ENCODE measurements around the gene DOCK4.

The DOCK4 gene

DNA sequence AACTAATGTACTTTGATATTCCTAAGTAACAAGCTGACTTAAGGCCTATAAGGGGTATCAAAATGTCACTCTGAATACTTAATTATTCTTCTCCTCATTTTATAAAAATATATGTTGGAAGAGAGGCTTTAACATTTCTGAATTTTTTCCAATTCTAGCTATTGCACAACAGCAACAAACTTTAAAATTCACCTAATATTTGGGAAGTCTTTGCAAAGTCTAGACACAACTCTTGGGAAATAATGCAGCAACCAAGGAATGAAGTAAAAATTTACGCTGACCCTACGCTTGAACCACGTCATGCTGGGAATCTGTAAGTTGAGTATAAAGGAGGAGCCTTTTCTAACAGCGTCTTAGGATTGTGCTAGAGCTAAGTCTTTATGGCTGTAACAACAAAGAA lies 400.0 kb downstream of the DOCK4 start:
- H3K4me3 ChIP-seq (ENCODE audit: low read length), result no peak overlapping the region
- H3K4me1 ChIP-seq (ENCODE audit: control insufficient read depth, insufficient read depth, low read length), result no peaks in the 10 kb centered on the region
- H3K36me3 ChIP-seq (ENCODE audit: control insufficient read depth, insufficient read depth, low read length), result no peaks in the 10 kb centered on the region; the same call in 1 of the 2 replicates
- H3K27ac ChIP-seq (ENCODE audit: low read length), result no peak overlapping the region
- H3K9me3 ChIP-seq (ENCODE audit: control insufficient read depth, insufficient read depth, low read length), result no peaks in the 10 kb centered on the region
- DNase-seq (ENCODE audit: low read depth, low spot score), result no peak
- H3K27me3 ChIP-seq (ENCODE audit: control insufficient read depth, insufficient read depth, low read length), result no peaks in the 10 kb centered on the region
- WGBS (ENCODE audit: insufficient coverage, insufficient read length), result no CpG with 5 or more reads among the region's 4 CpGs

DNA sequence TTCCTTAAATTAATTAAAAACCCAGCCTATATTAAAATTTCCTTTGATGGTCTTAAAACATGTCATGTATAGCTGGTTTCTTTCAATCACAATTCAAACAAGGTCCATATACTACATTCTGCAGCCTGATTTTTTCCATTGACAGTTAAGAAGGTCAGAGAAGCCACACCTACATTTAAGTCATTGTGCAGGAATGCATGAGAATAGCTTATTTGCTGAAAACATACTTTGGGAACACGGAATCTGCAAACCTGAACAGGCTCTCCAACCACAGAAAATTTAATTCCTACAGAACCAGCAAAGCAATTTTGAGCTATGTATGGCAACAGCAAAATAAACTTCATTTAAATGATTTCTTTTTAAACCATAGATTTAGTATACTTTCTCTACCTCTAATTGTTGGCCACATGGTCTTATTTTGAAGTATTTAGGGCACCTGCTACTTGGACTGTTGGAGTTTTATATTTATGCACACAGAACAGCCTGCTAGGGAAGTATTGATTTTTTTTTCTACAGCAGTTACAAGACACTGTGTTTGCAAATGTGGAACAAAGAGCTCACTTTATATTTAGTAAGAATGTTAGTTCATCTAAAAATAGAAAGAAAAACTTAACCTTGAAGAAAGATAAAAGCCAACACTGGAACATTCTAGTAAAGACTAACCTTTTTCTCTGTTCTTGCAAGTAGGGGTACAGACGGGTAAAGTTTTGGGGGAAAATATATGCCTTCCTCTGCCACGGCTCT lies 403.0 kb downstream of the DOCK4 start:
- no peaks in the 10 kb centered on the region for H3K36me3 ChIP-seq (ENCODE audit: control insufficient read depth, insufficient read depth, low read length)
- no peaks in the 10 kb centered on the region for H3K4me1 ChIP-seq (ENCODE audit: control insufficient read depth, insufficient read depth, low read length)
- H3K27ac ChIP-seq (ENCODE audit: low read length), result no peak overlapping the region
- H3K4me3 ChIP-seq (ENCODE audit: low read length), result no peak overlapping the region
- H3K27me3 ChIP-seq (ENCODE audit: control insufficient read depth, insufficient read depth, low read length), result no peaks in the 10 kb centered on the region
- WGBS (ENCODE audit: insufficient coverage, insufficient read length), result no CpG with 5 or more reads among the region's 3 CpGs
- H3K9me3 ChIP-seq (ENCODE audit: control insufficient read depth, insufficient read depth, low read length), result no peaks in the 10 kb centered on the region
- DNase-seq (ENCODE audit: low read depth, low spot score), result no peak

DNA sequence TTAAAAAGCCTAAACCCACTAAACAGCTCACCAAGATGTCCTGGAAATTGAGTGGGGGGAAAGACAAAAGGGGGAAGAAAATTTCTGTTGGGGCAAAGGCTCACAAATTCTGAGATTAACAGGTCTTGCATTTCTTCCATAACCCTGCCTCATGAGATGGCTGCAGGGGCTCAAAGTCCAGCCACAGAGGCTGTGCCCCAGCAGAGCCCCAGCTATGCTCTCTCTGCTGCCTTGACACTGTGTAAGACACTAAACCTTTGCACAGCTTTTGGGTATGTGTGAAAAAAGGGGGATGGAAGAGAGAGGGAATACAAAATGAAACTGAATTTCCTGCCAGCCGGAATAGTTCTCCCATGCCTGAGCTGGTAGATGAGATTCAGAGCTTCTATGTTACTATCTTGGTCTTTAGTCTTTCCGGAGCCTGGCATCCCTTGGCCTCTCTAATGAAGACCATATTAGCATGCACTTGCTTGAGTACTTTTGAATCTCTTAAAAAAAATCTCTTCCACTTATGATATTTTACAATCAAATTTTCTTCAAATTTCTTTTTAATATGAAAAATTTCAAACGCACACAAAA lies 403.9 kb downstream of the DOCK4 start:
- H3K9me3 ChIP-seq (ENCODE audit: control insufficient read depth, insufficient read depth, low read length), result no peaks in the 10 kb centered on the region
- 100% methylated on average over 1 of the region's 3 CpGs for WGBS (ENCODE audit: insufficient coverage, insufficient read length)

DNA sequence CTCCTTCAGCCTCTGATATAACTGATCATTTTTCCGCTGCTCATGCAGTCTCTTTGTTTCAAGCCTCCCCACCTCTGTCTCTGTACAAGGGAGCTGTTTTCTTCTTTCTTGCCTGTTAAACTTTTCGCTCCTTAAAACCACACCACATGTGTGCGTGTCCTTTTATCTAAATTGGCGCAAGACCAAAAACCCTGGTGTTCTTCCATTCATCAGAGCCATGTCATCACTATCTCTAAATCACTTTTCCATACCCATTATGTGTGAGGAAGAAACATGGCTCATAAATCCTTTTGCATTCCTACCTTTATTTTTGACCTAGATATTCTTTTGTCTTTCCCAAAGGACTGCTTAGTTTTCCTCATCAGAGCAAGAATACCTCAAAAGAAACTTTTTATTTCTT lies 404.9 kb downstream of the DOCK4 start:
- Histone ChIP-seq H3K4me3 (ENCODE audit: low read length) (no peak overlapping the region), H3K36me3 (ENCODE audit: control insufficient read depth, insufficient read depth, low read length) (no peaks in the 10 kb centered on the region), H3K27ac (ENCODE audit: low read length) (no peak overlapping the region), H3K4me1 (ENCODE audit: control insufficient read depth, insufficient read depth, low read length) (no peaks in the 10 kb centered on the region), H3K9me3 (ENCODE audit: control insufficient read depth, insufficient read depth, low read length) (no peaks in the 10 kb centered on the region), H3K27me3 (ENCODE audit: control insufficient read depth, insufficient read depth, low read length) (no peaks in the 10 kb centered on the region)
- no CpG with 5 or more reads among the region's 4 CpGs for WGBS (ENCODE audit: insufficient coverage, insufficient read length)
- no peak for DNase-seq (ENCODE audit: low read depth, low spot score)

More for the DNA sequence above, 403.9 kb downstream of the DOCK4 start:
- Histone ChIP-seq H3K27me3 (ENCODE audit: control insufficient read depth, insufficient read depth, low read length) (no peaks in the 10 kb centered on the region), H3K36me3 (ENCODE audit: control insufficient read depth, insufficient read depth, low read length) (no peaks in the 10 kb centered on the region), H3K4me3 (ENCODE audit: low read length) (no peak overlapping the region), H3K4me1 (ENCODE audit: control insufficient read depth, insufficient read depth, low read length) (no peaks in the 10 kb centered on the region), H3K27ac (ENCODE audit: low read length) (no peak overlapping the region)
- no peak for DNase-seq (ENCODE audit: low read depth, low spot score)

DNA sequence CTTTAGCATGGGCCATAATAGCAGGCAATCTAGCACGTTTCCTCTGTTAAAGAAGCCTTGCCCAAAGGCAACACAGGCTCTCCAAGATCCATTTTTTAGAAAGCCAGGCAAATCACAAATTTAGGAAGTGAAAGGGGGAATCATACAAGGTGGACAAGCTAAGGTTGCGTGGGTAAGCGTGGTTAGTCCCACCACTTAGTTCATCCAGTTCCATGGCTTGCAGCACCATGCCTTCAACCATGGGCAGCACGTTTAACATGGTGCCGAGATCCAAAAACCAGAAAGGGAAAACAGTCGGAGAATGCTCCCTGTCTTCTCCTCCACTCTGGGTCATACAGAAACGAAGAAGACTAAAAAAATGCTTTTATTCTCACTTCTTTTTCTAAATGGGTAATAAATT lies 409.5 kb downstream of the DOCK4 start:
- DNase-seq (ENCODE audit: low read depth, low spot score), result no peak
- H3K4me3 ChIP-seq (ENCODE audit: low read length), result no peak overlapping the region
- H3K36me3 ChIP-seq (ENCODE audit: control insufficient read depth, insufficient read depth, low read length), result no peaks in the 10 kb centered on the region
- no CpG with 5 or more reads among the region's 7 CpGs for WGBS (ENCODE audit: insufficient coverage, insufficient read length)
- H3K27me3 ChIP-seq (ENCODE audit: control insufficient read depth, insufficient read depth, low read length), result no peaks in the 10 kb centered on the region
- no peaks in the 10 kb centered on the region for H3K4me1 ChIP-seq (ENCODE audit: control insufficient read depth, insufficient read depth, low read length)
- H3K9me3 ChIP-seq (ENCODE audit: control insufficient read depth, insufficient read depth, low read length), result no peaks in the 10 kb centered on the region
- H3K27ac ChIP-seq (ENCODE audit: low read length), result no peak overlapping the region

DNA sequence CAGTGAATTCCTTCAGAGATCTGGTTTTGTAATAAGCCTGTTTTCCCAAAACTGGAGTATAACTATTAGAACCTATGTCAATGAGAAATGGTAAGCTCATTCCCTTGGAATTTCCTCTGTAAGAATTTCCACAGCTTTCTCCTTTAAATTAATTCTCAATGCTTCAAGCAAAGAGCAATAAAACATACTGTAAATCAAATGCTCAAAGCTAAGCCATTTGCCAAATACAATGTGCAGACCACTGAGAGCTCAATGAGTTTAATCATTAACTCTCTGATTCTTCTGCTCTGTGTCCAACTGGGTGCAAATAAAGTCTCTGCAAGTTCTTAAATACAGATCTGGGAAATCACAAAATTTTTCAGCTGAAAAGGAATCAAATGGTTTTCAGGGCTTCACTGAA lies 416.3 kb downstream of the DOCK4 start:
- H3K4me1 ChIP-seq (ENCODE audit: control insufficient read depth, insufficient read depth, low read length), result no peaks in the 10 kb centered on the region
- H3K36me3 ChIP-seq (ENCODE audit: control insufficient read depth, insufficient read depth, low read length), result no peaks in the 10 kb centered on the region
- no peaks in the 10 kb centered on the region for H3K27me3 ChIP-seq (ENCODE audit: control insufficient read depth, insufficient read depth, low read length)
- no peak overlapping the region for H3K4me3 ChIP-seq (ENCODE audit: low read length)
- H3K9me3 ChIP-seq (ENCODE audit: control insufficient read depth, insufficient read depth, low read length), result no peaks in the 10 kb centered on the region
- H3K27ac ChIP-seq (ENCODE audit: low read length), result no peak overlapping the region
- DNase-seq (ENCODE audit: low read depth, low spot score), result no peak

DNA sequence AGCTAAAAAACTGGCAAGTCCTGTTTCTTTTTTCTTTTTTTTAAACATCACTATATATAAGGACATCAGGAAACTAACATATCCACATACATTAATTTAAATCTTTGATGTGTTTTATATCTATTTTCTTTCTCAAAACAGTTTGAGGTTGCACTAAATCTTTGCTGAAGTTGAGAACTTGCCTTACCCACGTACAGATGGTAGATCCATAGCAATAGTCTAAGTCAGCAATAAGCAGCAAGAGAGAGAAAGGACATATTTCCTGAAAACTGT lies 417.2 kb downstream of the DOCK4 start:
- WGBS (ENCODE audit: insufficient coverage, insufficient read length), result no CpG with 5 or more reads among the region's 1 CpG

DNA sequence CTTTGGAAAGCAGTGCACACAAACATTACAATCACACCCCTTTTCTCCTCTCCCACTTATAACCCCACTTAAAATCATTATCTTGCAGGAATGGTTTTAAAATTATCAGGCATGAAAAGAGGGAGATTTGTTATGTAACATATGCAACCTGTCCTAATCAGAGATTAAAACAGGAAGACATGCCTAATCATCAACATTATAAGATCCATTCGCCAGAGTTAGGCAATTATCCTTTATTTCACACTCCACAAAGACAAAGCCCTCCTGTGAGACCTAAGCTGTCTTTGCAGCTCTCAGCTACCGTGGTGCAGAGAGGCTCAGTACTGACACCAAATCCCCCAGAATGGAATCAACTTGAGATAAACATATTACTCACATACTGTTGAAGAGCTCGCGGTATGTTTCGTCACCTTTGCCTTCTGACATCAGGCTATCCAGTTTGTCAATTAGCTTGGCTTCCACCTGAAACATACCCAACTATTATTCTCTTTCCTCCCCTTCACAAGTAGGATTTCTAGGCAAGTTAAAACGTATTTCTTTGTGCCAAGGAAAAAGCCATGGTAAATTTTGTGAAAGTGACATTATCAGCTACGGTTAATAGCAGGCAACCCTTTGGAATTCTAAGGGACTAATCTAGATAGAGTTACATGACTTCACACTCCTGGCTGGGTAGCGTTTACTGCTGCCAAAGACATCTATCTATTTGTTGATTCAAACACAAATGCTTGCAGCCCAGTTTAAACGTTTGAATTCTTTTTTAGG lies 417.7 kb downstream of the DOCK4 start:
- Histone ChIP-seq H3K9me3 (ENCODE audit: control insufficient read depth, insufficient read depth, low read length) (no peaks in the 10 kb centered on the region), H3K4me1 (ENCODE audit: control insufficient read depth, insufficient read depth, low read length) (no peaks in the 10 kb centered on the region), H3K4me3 (ENCODE audit: low read length) (no peak overlapping the region), H3K27me3 (ENCODE audit: control insufficient read depth, insufficient read depth, low read length) (no peaks in the 10 kb centered on the region), H3K27ac (ENCODE audit: low read length) (no peak overlapping the region), H3K36me3 (ENCODE audit: control insufficient read depth, insufficient read depth, low read length) (no peaks in the 10 kb centered on the region)
- no peak for DNase-seq (ENCODE audit: low read depth, low spot score)
- WGBS (ENCODE audit: insufficient coverage, insufficient read length), result no CpG with 5 or more reads among the region's 9 CpGs

More for the DNA sequence above, 417.2 kb downstream of the DOCK4 start:
- Histone ChIP-seq H3K27ac (ENCODE audit: low read length) (no peak overlapping the region), H3K4me3 (ENCODE audit: low read length) (no peak overlapping the region), H3K9me3 (ENCODE audit: control insufficient read depth, insufficient read depth, low read length) (no peaks in the 10 kb centered on the region), H3K4me1 (ENCODE audit: control insufficient read depth, insufficient read depth, low read length) (no peaks in the 10 kb centered on the region), H3K36me3 (ENCODE audit: control insufficient read depth, insufficient read depth, low read length) (no peaks in the 10 kb centered on the region), H3K27me3 (ENCODE audit: control insufficient read depth, insufficient read depth, low read length) (no peaks in the 10 kb centered on the region)
- no peak for DNase-seq (ENCODE audit: low read depth, low spot score)

DNA sequence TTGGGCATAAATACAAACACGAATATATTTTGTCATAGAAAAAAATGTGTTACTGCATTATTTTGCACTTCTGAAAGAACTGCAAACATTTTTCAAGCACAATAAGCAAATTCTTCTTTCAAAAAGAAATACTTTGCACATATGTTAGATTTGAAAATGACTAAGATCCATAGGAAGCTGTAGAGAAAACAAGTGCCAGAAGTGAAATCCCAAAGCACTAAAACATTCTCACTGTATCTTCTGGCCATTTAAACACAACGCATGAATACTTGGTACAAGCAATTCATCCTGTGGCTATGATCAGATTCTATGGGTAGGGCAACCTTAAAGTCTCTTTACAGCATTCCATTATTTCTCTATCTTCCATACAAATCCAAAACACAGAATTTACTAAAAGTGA lies 418.5 kb downstream of the DOCK4 start:
- Histone ChIP-seq H3K4me3 (ENCODE audit: low read length) (no peak overlapping the region), H3K4me1 (ENCODE audit: control insufficient read depth, insufficient read depth, low read length) (no peaks in the 10 kb centered on the region), H3K27me3 (ENCODE audit: control insufficient read depth, insufficient read depth, low read length) (no peaks in the 10 kb centered on the region), H3K27ac (ENCODE audit: low read length) (no peak overlapping the region), H3K9me3 (ENCODE audit: control insufficient read depth, insufficient read depth, low read length) (no peaks in the 10 kb centered on the region), H3K36me3 (ENCODE audit: control insufficient read depth, insufficient read depth, low read length) (no peaks in the 10 kb centered on the region)
- no peak for DNase-seq (ENCODE audit: low read depth, low spot score)
- WGBS (ENCODE audit: insufficient coverage, insufficient read length), result no CpG with 5 or more reads among the region's 2 CpGs

DNA sequence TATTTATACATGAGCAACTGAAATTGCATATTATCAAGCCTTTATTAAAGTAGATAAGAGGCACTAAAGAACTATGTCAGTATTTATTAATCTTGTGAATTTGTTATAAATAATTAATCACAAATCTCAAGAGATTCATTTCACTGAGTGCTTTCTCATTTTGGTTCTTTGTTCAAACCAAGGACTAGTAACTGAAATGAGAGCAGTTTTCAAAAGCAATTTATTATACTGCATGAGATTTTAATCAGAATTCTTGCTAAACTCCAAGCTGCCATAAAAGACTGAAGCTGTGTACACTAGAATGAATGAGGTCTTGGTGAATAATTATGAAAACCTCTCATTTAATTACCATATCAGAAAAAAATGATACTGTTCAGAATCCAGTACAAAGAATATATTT lies 419.1 kb downstream of the DOCK4 start:
- H3K4me3 ChIP-seq (ENCODE audit: low read length), result no peak overlapping the region
- H3K27ac ChIP-seq (ENCODE audit: low read length), result no peak overlapping the region
- DNase-seq (ENCODE audit: low read depth, low spot score), result no peak
- H3K9me3 ChIP-seq (ENCODE audit: control insufficient read depth, insufficient read depth, low read length), result no peaks in the 10 kb centered on the region
- H3K27me3 ChIP-seq (ENCODE audit: control insufficient read depth, insufficient read depth, low read length), result no peaks in the 10 kb centered on the region
- H3K36me3 ChIP-seq (ENCODE audit: control insufficient read depth, insufficient read depth, low read length), result no peaks in the 10 kb centered on the region
- no peaks in the 10 kb centered on the region for H3K4me1 ChIP-seq (ENCODE audit: control insufficient read depth, insufficient read depth, low read length)

DNA sequence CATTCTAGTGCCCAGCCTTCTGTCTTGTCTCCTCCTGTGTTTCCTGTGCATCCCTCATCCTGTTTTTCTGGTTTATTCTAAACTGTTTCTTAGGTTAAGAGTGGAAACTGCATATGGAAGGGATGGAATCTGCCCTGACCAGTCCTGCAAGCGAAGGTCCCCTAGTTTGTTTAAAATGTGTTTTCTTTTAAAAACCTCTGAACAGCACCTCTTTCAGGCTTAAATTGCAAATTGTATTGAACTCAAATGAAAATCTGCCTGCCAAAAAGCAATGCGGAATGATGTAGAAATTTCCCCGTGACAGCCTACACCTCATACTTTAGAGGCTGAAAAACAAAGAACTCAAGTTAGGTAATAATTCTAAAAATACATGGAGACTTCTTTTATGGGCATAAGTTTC lies 421.1 kb downstream of the DOCK4 start:
- no CpG with 5 or more reads among the region's 3 CpGs for WGBS (ENCODE audit: insufficient coverage, insufficient read length)
- H3K4me1 ChIP-seq (ENCODE audit: control insufficient read depth, insufficient read depth, low read length), result no peaks in the 10 kb centered on the region
- no peak overlapping the region for H3K27ac ChIP-seq (ENCODE audit: low read length)
- H3K36me3 ChIP-seq (ENCODE audit: control insufficient read depth, insufficient read depth, low read length), result no peaks in the 10 kb centered on the region
- no peak for DNase-seq (ENCODE audit: low read depth, low spot score)
- no peaks in the 10 kb centered on the region for H3K9me3 ChIP-seq (ENCODE audit: control insufficient read depth, insufficient read depth, low read length)
- H3K27me3 ChIP-seq (ENCODE audit: control insufficient read depth, insufficient read depth, low read length), result no peaks in the 10 kb centered on the region
- H3K4me3 ChIP-seq (ENCODE audit: low read length), result no peak overlapping the region

Data from iPS DF 6.9 (cell line).